ENCODE data around the gene COL4A2.

The COL4A2 gene

GRCh38 chr13:110548891-110549794, 242.1 kb downstream of the COL4A2 start:
- no peak for DNase-seq

GRCh38 chr13:110549795-110550160, 242.7 kb downstream of the COL4A2 start:
- DNase-seq, result no peak

GRCh38 chr13:110551284-110551683, 244.2 kb downstream of the COL4A2 start:
- DNase-seq, result no peak

- no peak for DNase-seq
Observed at GRCh38 chr13:110552767-110553166, 245.7 kb downstream of the COL4A2 start.

- DNase-seq, result no peak
Observed at GRCh38 chr13:110553417-110553816, 246.3 kb downstream of the COL4A2 start.

GRCh38 chr13:110554227-110554836, 247.2 kb downstream of the COL4A2 start:
- DNase-seq, result no peak

GRCh38 chr13:110554946-110555345, 247.9 kb downstream of the COL4A2 start:
- DNase-seq, result no peak

GRCh38 chr13:110555601-110556223, 248.6 kb downstream of the COL4A2 start:
- no peak for DNase-seq

GRCh38 chr13:110556224-110556606, 249.1 kb downstream of the COL4A2 start:
- DNase-seq, result no peak

GRCh38 chr13:110557082-110557481, 250.0 kb downstream of the COL4A2 start:
- no peak for DNase-seq

GRCh38 chr13:110557610-110558305, 250.7 kb downstream of the COL4A2 start:
- DNase-seq, result no peak

GRCh38 chr13:110559429-110559943, 252.4 kb downstream of the COL4A2 start:
- no peak for DNase-seq

- DNase-seq, result no peak
Observed at GRCh38 chr13:110559986-110560385, 252.9 kb downstream of the COL4A2 start.

GRCh38 chr13:110560601-110561343, 253.7 kb downstream of the COL4A2 start:
- DNase-seq, result no peak

- peak; percentile 51 for DNase-seq
Observed at GRCh38 chr13:110561344-110562035, 254.4 kb downstream of the COL4A2 start, which contains the start of gene RAB20. Gene RAB20 (minus strand): TSS chr13:110561722. CDS start chr13:110561519, 203 bp downstream.

- peak; percentile 25 for DNase-seq
Observed at GRCh38 chr13:110562036-110562597, 255.0 kb downstream of the COL4A2 start.

Data from activated CD4-positive, alpha-beta T cell treated with anti-CD3 and anti-CD28 coated beads for 48 hours (primary cell).